ENCODE results near the gene GNPNAT1.

Gene GNPNAT1

GRCh38 chr14:52791223-52792096, at the start of gene GNPNAT1:
Gene GNPNAT1 (minus strand): TSS chr14:52791607. CDS start chr14:52784650, 6,957 bp downstream.
- peak; percentile 76 to 83 for DNase-seq (ENCODE audit: low read depth in 1 of 2, low spot score in 1 of 2)

GRCh38 chr14:52840877-52841276, 49.5 kb upstream of the GNPNAT1 start:
- DNase-seq (ENCODE audit: low read depth in 1 of 2, low spot score in 1 of 2), result no peak

GRCh38 chr14:52837451-52837850, 46.0 kb upstream of the GNPNAT1 start:
- no peak for DNase-seq (ENCODE audit: low read depth in 1 of 2, low spot score in 1 of 2)

- no peak for DNase-seq (ENCODE audit: low read depth in 1 of 2, low spot score in 1 of 2)
Measured at GRCh38 chr14:52836063-52836462, 44.7 kb upstream of the GNPNAT1 start.

- no peak for DNase-seq (ENCODE audit: low read depth in 1 of 2, low spot score in 1 of 2)
Measured at GRCh38 chr14:52835122-52835903, 43.9 kb upstream of the GNPNAT1 start.

GRCh38 chr14:52834440-52834842, 43.0 kb upstream of the GNPNAT1 start:
- no peak for DNase-seq (ENCODE audit: low read depth in 1 of 2, low spot score in 1 of 2)

- no peak for DNase-seq (ENCODE audit: low read depth in 1 of 2, low spot score in 1 of 2)
Measured at GRCh38 chr14:52833891-52834290, 42.5 kb upstream of the GNPNAT1 start.

- no peak for DNase-seq (ENCODE audit: low read depth in 1 of 2, low spot score in 1 of 2)
Measured at GRCh38 chr14:52829527-52830185, 38.2 kb upstream of the GNPNAT1 start.

- DNase-seq (ENCODE audit: low read depth in 1 of 2, low spot score in 1 of 2), result no peak
Measured at GRCh38 chr14:52827426-52827825, 36.0 kb upstream of the GNPNAT1 start.

- no peak for DNase-seq (ENCODE audit: low read depth in 1 of 2, low spot score in 1 of 2)
Measured at GRCh38 chr14:52825085-52825484, 33.7 kb upstream of the GNPNAT1 start.

- no peak for DNase-seq (ENCODE audit: low read depth in 1 of 2, low spot score in 1 of 2)
Measured at GRCh38 chr14:52824462-52824861, 33.1 kb upstream of the GNPNAT1 start.

- no peak for DNase-seq (ENCODE audit: low read depth in 1 of 2, low spot score in 1 of 2)
Measured at GRCh38 chr14:52821805-52822250, 30.4 kb upstream of the GNPNAT1 start.

- no peak for DNase-seq (ENCODE audit: low read depth in 1 of 2, low spot score in 1 of 2)
Measured at GRCh38 chr14:52808101-52808500, 16.7 kb upstream of the GNPNAT1 start.

GRCh38 chr14:52806115-52806514, 14.7 kb upstream of the GNPNAT1 start:
- DNase-seq (ENCODE audit: low read depth in 1 of 2, low spot score in 1 of 2), result no peak

GRCh38 chr14:52802597-52802996, 11.2 kb upstream of the GNPNAT1 start:
- no peak for DNase-seq (ENCODE audit: low read depth in 1 of 2, low spot score in 1 of 2)

GRCh38 chr14:52801014-52801712, 9.8 kb upstream of the GNPNAT1 start:
- DNase-seq (ENCODE audit: low read depth in 1 of 2, low spot score in 1 of 2), result no peak

GRCh38 chr14:52798826-52799225, 7.4 kb upstream of the GNPNAT1 start:
- DNase-seq (ENCODE audit: low read depth in 1 of 2, low spot score in 1 of 2), result no peak

GRCh38 chr14:52797653-52798052, 6.2 kb upstream of the GNPNAT1 start:
- no peak for DNase-seq (ENCODE audit: low read depth in 1 of 2, low spot score in 1 of 2)

GRCh38 chr14:52793061-52793460, 1.7 kb upstream of the GNPNAT1 start:
- DNase-seq (ENCODE audit: low read depth in 1 of 2, low spot score in 1 of 2), result no peak

- DNase-seq (ENCODE audit: low read depth in 1 of 2, low spot score in 1 of 2), result no peak
Measured at GRCh38 chr14:52792097-52792415, 649 bp upstream of the GNPNAT1 start.

GRCh38 chr14:52790756-52791222, 618 bp downstream of the GNPNAT1 start:
- DNase-seq (ENCODE audit: low read depth in 1 of 2, low spot score in 1 of 2), result peak in 1 of 2 donors; percentile 1

Data from activated T-helper 1 cell treated with anti-CD3 and anti-CD28 coated beads, Interleukin-2, amount 50 U/mL, for 16 hours (primary cell).